Liver (tissue), 9 donors: ENCODE measurements around the gene RTN4. TPM values are rescaled to one million over a fixed set of nuclear protein-coding genes. Genes with fewer than 3 reads are reported as not detected.

Source experiments
- DNase-seq: peaks from one replicate; pipeline ENCODE4 v3.0.0-alpha.2; 2017; ENCODE audit warnings: low spot score
- H3K27ac ChIP-seq, 2 donors: one replicate each; pipeline ENCODE4 v1.7.0; 2013; ENCODE audit warnings: inconsistent platforms in 2 of 2, low read length in 2 of 2, control low read depth in 1 of 2, low read depth in 1 of 2, mild to moderate bottlenecking in 1 of 2
- H3K27me3 ChIP-seq, 4 donors: one replicate each; pipeline versions ENCODE4 v1.6.1 to v1.7.0; 2013; ENCODE audit warnings: low read length in 3 of 4, inconsistent platforms in 1 of 4, mild to moderate bottlenecking in 1 of 4, moderate library complexity in 1 of 4; ENCODE audit not compliant: control insufficient read depth in 4 of 4, insufficient read depth in 4 of 4
- H3K36me3 ChIP-seq, 4 donors: one replicate each; pipeline versions ENCODE4 v1.6.1 to v1.7.0; 2013; ENCODE audit warnings: low read length in 3 of 4, mild to moderate bottlenecking in 3 of 4, low read depth in 1 of 4, moderate library complexity in 1 of 4; ENCODE audit not compliant: control insufficient read depth in 4 of 4, insufficient read depth in 3 of 4
- H3K4me1 ChIP-seq, 4 donors: one replicate each; pipeline versions ENCODE4 v1.6.1 to v1.7.0; 2013; ENCODE audit warnings: low read length in 3 of 4, mild to moderate bottlenecking in 3 of 4, moderate library complexity in 1 of 4; ENCODE audit not compliant: control insufficient read depth in 4 of 4, insufficient read depth in 4 of 4
- H3K4me3 ChIP-seq, 3 donors: one replicate each; pipeline versions ENCODE4 v1.6.1 to v1.7.0; 2013; ENCODE audit warnings: low read length in 3 of 3, control low read depth in 1 of 3, low read depth in 1 of 3, mild to moderate bottlenecking in 1 of 3
- H3K9ac ChIP-seq, 2 donors: one replicate each; pipeline ENCODE4 v1.7.0; 2013; ENCODE audit warnings: low read length in 2 of 2, mild to moderate bottlenecking in 2 of 2, moderate library complexity in 2 of 2, control low read depth in 1 of 2, low read depth in 1 of 2
- H3K9me3 ChIP-seq, 4 donors: one replicate each; pipeline versions ENCODE4 v1.6.1 to v1.7.0; 2013; ENCODE audit warnings: low read length in 3 of 4; ENCODE audit not compliant: control insufficient read depth in 4 of 4
- ATF3 ChIP-seq: IDR thresholded peaks from 2 replicates; pipeline ENCODE4 v1.6.1; 2016; ENCODE audit warnings: antibody characterized with exemption
- EGR1 ChIP-seq, 2 donors: IDR thresholded peaks; 2 replicates each; pipeline ENCODE4 v1.6.1; 2016 to 2018; ENCODE audit warnings: antibody characterized with exemption in 2 of 2, low read depth in 2 of 2
- FOXA2 ChIP-seq: IDR thresholded peaks from 2 replicates; pipeline ENCODE4 v1.6.1; 2016; ENCODE audit warnings: antibody characterized with exemption
- GABPA ChIP-seq, 2 donors: IDR thresholded peaks in 1 of 2; conservative IDR thresholded peaks in 1 of 2; 2 replicates each; pipeline ENCODE4 v1.6.1; 2016; ENCODE audit warnings: antibody characterized with exemption in 2 of 2, mild to moderate bottlenecking in 1 of 2, moderate library complexity in 1 of 2
- HNF4A ChIP-seq, 2 donors: conservative IDR thresholded peaks; 2 replicates each; pipeline ENCODE4 v1.6.1; 2016; ENCODE audit warnings: antibody characterized with exemption in 2 of 2, mild to moderate bottlenecking in 2 of 2
- HNF4G ChIP-seq: IDR thresholded peaks from 2 replicates; pipeline ENCODE4 v1.6.1; 2016; ENCODE audit warnings: antibody characterized with exemption
- MAX ChIP-seq: IDR thresholded peaks from 2 replicates; pipeline ENCODE4 v1.6.1; 2016; ENCODE audit warnings: antibody characterized with exemption
- RAD21 ChIP-seq, 2 donors: IDR thresholded peaks; 2 replicates each; pipeline ENCODE4 v1.6.1; 2016; ENCODE audit warnings: antibody characterized with exemption in 2 of 2, mild to moderate bottlenecking in 2 of 2
- REST ChIP-seq: IDR thresholded peaks from 2 replicates; pipeline ENCODE4 v1.6.1; 2016; ENCODE audit warnings: antibody characterized with exemption, mild to moderate bottlenecking
- RXRA ChIP-seq, 2 donors: IDR thresholded peaks; 2 replicates each; pipeline ENCODE4 v1.6.1; 2017 to 2018; ENCODE audit warnings: antibody characterized with exemption in 2 of 2, mild to moderate bottlenecking in 1 of 2
- SP1 ChIP-seq: IDR thresholded peaks from 2 replicates; pipeline ENCODE4 v1.6.1; 2018; ENCODE audit warnings: antibody characterized with exemption, mild to moderate bottlenecking
- YY1 ChIP-seq: IDR thresholded peaks from 2 replicates; pipeline ENCODE4 v1.6.1; 2016; ENCODE audit warnings: antibody characterized with exemption, mild to moderate bottlenecking
- WGBS: extraction: QIAGEN DNeasy Blood & Tissue Kit; methylation state at CpG from one replicate; pipeline ENCODE4 v1.1.7; 2013; 5-methylcytosine and 5-hydroxymethylcytosine counted together
- polyA plus RNA-seq, 2 donors: library from polyadenylated mRNA; stranded (reverse) in 1 of 2; unstranded in 1 of 2; fragments of 200-250 nt in 1 of 2; fragments of >200 nt in 1 of 2; fragmentation: Nextera tagmentation in 1 of 2; extraction: Ambion mirVana in 1 of 2; gene quantifications; one replicate each; pipeline versions ENCODE4 v1.2.1 to v1.2.3, GENCODE V29; 2013 to 2015
- total RNA-seq, 2 donors: library from RNA; depleted of rRNA; stranded (reverse); fragments of >200 nt; gene quantifications; one replicate each; pipeline ENCODE4 v1.2.3, GENCODE V29; 2014
- TF ChIP-seq, protein P1 (sequence below): fragments of 150-350 bp; IDR thresholded peaks from 2 replicates; pipeline ENCODE4 v1.5.1; 2017; ENCODE audit warnings: improper control_type of control experiment, low read depth, low read length; ENCODE audit not compliant: missing input control
- donor health status: healthy.
- donor health status: healthy.
- donor health status: healthy.
- donor health status: healthy.
- donor health status: healthy.

Gene RTN4
- total and polyA plus RNA-seq, 4 donors, result 73.5 to 348 (median 151) TPM

- no peak for TF ChIP-seq SP1
These were observed 32.4 kb downstream of the RTN4 start (continued) for GRCh38 chr2:55017880-55018279.

DNA sequence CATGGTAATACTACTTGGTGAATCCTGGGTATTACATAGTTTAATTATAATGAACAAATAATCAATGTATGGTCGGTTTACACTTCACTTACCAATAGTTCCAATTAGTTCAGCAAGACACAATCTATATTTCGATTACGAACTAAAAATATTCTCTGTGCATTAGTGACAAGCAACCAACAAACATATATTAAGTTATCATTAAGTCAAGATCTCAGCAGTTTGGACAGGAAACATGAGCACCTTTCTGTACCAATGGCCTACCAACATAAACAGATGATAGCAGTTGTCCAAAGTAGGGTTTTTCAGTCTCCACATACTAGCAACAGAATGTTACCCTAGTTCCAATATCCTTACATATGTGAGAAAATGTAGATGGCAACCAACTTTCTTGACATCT, 32.8 kb downstream of the RTN4 start:
- Histone ChIP-seq H3K27ac (no peak overlapping the region), H3K4me1 (peaks cover 3 to 17% (median 15%) of the 10 kb centered on the region in 4 donors), H3K36me3 (no peaks in the 10 kb centered on the region), H3K4me3 (no peak overlapping the region), H3K9ac (no peak overlapping the region), H3K9me3 (no peaks in the 10 kb centered on the region), H3K27me3 (no peaks in the 10 kb centered on the region)
- DNase-seq, result no peak
- WGBS, result 99% methylated on average over 3 of the region's 3 CpGs
- TF ChIP-seq, protein P1, sequence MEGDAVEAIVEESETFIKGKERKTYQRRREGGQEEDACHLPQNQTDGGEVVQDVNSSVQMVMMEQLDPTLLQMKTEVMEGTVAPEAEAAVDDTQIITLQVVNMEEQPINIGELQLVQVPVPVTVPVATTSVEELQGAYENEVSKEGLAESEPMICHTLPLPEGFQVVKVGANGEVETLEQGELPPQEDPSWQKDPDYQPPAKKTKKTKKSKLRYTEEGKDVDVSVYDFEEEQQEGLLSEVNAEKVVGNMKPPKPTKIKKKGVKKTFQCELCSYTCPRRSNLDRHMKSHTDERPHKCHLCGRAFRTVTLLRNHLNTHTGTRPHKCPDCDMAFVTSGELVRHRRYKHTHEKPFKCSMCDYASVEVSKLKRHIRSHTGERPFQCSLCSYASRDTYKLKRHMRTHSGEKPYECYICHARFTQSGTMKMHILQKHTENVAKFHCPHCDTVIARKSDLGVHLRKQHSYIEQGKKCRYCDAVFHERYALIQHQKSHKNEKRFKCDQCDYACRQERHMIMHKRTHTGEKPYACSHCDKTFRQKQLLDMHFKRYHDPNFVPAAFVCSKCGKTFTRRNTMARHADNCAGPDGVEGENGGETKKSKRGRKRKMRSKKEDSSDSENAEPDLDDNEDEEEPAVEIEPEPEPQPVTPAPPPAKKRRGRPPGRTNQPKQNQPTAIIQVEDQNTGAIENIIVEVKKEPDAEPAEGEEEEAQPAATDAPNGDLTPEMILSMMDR, result no peak
- TF ChIP-seq HNF4A (conservative IDR thresholded peaks at IDR 0.05), result no peak
- TF ChIP-seq HNF4G, result no peak
- TF ChIP-seq FOXA2, result no peak
- TF ChIP-seq YY1, result no peak
- TF ChIP-seq EGR1 (IDR thresholded peaks at IDR 0.05; ENCODE audit: low read depth in 2 of 2), result no peak

DNA sequence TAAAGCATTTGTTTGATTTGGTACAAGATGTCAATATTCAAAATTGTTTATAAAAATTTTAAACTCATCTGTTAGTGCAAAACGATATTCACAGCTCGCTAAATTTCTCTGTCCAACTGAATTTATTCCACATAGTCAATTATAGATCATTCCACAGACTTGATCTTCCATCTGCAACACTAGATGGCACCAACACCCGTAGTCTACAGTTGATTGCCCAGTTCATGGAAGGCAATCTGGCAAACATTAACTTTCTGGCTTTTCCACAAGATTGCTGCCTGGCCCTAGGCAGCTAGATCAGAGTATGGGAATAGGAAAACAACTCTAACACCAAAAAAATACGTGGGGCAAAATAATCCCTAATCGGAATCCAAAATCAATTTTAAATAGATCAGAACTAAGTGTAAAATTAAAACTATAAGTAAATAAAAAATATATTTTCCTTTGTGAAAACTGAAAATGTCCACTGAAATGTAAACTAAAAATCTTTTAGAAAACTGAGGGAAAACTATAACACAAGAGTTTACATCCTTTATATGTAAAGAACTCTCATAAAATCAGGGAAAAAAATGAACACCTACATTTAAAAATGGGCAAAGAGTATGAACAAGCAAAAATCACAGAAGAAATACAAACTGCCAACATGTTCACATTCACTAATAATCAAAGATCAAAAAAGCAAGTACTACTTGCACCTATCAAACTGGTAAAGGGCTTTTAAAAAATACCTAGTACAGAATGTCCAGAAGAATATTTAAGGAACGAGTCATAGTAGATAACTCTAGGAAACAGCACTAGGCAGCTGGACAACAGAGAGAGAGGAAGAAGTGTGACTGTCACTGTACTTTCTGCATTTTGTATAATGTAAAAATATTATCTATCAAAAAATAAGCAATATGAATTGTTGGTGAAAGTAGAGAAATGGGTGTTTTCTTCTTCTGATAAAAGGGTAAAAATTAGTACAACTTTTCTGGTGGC, 35.0 kb downstream of the RTN4 start:
- Histone ChIP-seq H3K4me3 (no peak overlapping the region), H3K36me3 (no peaks in the 10 kb centered on the region), H3K27me3 (no peaks in the 10 kb centered on the region), H3K4me1 (peaks cover 3 to 29% (median 27%) of the 10 kb centered on the region in 4 donors), H3K27ac (no peak overlapping the region), H3K9ac (no peak overlapping the region), H3K9me3 (no peaks in the 10 kb centered on the region)
- TF ChIP-seq RXRA (IDR thresholded peaks at IDR 0.05) (peak; percentile 49 to 53), ATF3 (no peak), RAD21 (IDR thresholded peaks at IDR 0.05) (peak; percentile 96 to 97), GABPA (IDR thresholded peaks at IDR 0.05 in 1 of 2, conservative IDR thresholded peaks at IDR 0.05 in 1 of 2) (no peak), YY1 (peak; percentile 67), HNF4A (conservative IDR thresholded peaks at IDR 0.05) (peak; percentile 25 to 34), MAX (no peak), REST (peak; percentile 21), SP1 (peak; percentile 56)
- TF ChIP-seq, protein P1, result peak; percentile 87
- WGBS, result 20% methylated on average over 6 of the region's 6 CpGs
- no peak for DNase-seq
